Activated naive CD8-positive, alpha-beta T cell treated with anti-CD3 and anti-CD28 coated beads, Interleukin-2, amount 10 ng/mL, durations not matched to agents 7 days and 5 days (primary cell): Measurements from ENCODE around the gene LRP1. TPM values are rescaled to one million over a fixed set of nuclear protein-coding genes. Genes with fewer than 3 reads are reported as not detected.

ENCODE experiments used
- ATAC-seq: fragments of 150-1000 bp; cut with Tn5 transposase; one replicate; pipeline ENCODE4 v1.10.0; 2021; ENCODE audit warnings: low read depth, moderate library complexity
- POLR2A ChIA-PET: fragments of 350-600 bp; sonication (Branson Sonifier 250); formaldehyde crosslinking; loops from one replicate; lab custom pipeline; 2021; ENCODE audit warnings: antibody characterized with exemption; lab: Charles Lee
- DNase-seq: peaks from one replicate; pipeline ENCODE4 v3.0.0; 2021
- H3K27ac Mint-ChIP-seq: one replicate; pipeline ENCODE4 v1.8.0; 2022; ENCODE audit warnings: mild to moderate bottlenecking, mixed read lengths
- H3K27me3 Mint-ChIP-seq: one replicate; pipeline ENCODE4 v1.8.0; 2022; ENCODE audit warnings: mild to moderate bottlenecking, moderate library complexity, mixed read lengths
- H3K36me3 Mint-ChIP-seq: one replicate; pipeline ENCODE4 v1.8.0; 2021; ENCODE audit warnings: mild to moderate bottlenecking, mixed read lengths
- H3K4me1 Mint-ChIP-seq: one replicate; pipeline ENCODE4 v1.8.0; 2021; ENCODE audit warnings: mixed read lengths
- H3K4me3 Mint-ChIP-seq: one replicate; pipeline ENCODE4 v1.8.0; 2022; ENCODE audit warnings: mild to moderate bottlenecking, moderate library complexity, mixed read lengths
- H3K9me3 Mint-ChIP-seq: one replicate; pipeline ENCODE4 v1.8.0; 2021; ENCODE audit warnings: mixed read lengths
- total RNA-seq, 2 experiments: library from RNA; stranded (reverse); gene quantifications; one replicate each; pipeline ENCODE4 v1.2.3, GENCODE V29; 2021

Gene LRP1
- total RNA-seq, 2 experiments from 2014 or later, result 4.9 to 6.1 TPM

DNA sequence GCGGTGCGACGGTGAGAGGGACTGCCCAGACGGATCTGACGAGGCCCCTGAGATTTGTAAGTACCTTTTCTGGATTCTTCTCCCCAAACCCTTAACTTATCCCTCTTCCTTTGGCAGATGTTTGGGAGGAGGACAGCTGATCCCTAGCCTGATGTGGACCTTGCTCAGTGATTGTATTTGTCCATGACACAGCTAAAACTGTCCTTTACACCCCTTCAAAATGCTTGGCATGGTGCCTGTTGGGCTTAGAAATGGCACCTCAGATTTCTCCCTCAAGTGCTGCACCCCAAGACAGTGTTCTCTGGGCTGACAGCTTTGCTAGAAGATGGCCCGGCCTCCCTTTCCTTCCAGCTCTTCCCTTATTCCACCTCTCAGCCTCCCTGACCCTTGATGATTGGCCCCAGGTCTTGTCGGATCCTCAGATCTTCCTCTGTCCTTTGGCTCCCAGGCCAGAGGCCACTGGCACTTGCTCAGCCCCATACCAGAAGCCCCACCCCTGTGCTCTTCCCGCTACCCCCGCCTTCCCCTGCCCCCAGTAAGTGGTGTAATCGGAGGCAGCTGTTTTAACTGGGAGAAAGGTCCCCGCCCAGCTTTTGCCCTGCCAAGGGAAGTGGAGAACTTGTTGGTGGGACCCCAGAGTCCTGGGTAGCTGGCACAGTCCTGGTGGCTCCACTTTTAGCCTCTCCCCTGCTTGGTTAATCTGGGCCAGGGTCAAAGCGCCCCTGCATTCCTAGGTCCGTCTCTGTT lies 10.4 kb downstream of the LRP1 start:
- POLR2A ChIA-PET, result no interaction called here
- Mint-ChIP-seq H3K27ac (no peak overlapping the region), H3K27me3 (peaks cover 3% of the 10 kb centered on the region), H3K4me3 (no peak overlapping the region), H3K36me3 (no peaks in the 10 kb centered on the region), H3K4me1 (peaks cover 16% of the 10 kb centered on the region), H3K9me3 (no peaks in the 10 kb centered on the region)
- ATAC-seq (no peak), DNase-seq (no peak)

- peaks cover 18% of the 10 kb centered on the region for H3K4me1 Mint-ChIP-seq
- H3K27ac Mint-ChIP-seq, result no peak overlapping the region
- DNase-seq (no peak), ATAC-seq (no peak)
- POLR2A ChIA-PET, result no interaction called here
- no peaks in the 10 kb centered on the region for H3K36me3 Mint-ChIP-seq
- H3K27me3 Mint-ChIP-seq, result peaks cover 1% of the 10 kb centered on the region
- H3K9me3 Mint-ChIP-seq, result no peaks in the 10 kb centered on the region
- no peak overlapping the region for H3K4me3 Mint-ChIP-seq
Measured at GRCh38 chr12:57139796-57140649, 11.7 kb downstream of the LRP1 start.

GRCh38 chr12:57141249-57141648 lies 13.0 kb downstream of the LRP1 start:
- POLR2A ChIA-PET, result interaction anchor here (1.0 kb wide), 1 partner anchor 30 kb away, joined by 3 read pairs; the partner anchor contains the start of gene STAT6
- ATAC-seq, result no peak
- Mint-ChIP-seq H3K27ac (no peak overlapping the region), H3K27me3 (peaks cover 5% of the 10 kb centered on the region), H3K9me3 (no peaks in the 10 kb centered on the region), H3K4me1 (peaks cover 18% of the 10 kb centered on the region), H3K36me3 (no peaks in the 10 kb centered on the region), H3K4me3 (no peak overlapping the region)
- no peak for DNase-seq

GRCh38 chr12:57142121-57142520 lies 13.8 kb downstream of the LRP1 start:
- ATAC-seq, result no peak
- no peak for DNase-seq
- H3K27me3 Mint-ChIP-seq, result peaks cover 5% of the 10 kb centered on the region
- H3K9me3 Mint-ChIP-seq, result no peaks in the 10 kb centered on the region
- no peaks in the 10 kb centered on the region for H3K36me3 Mint-ChIP-seq
- peaks cover 18% of the 10 kb centered on the region for H3K4me1 Mint-ChIP-seq
- no peak overlapping the region for H3K27ac Mint-ChIP-seq
- POLR2A ChIA-PET, result interaction anchor here (0.6 to 1.0 kb wide), 2 partner anchors 30 to 124 kb away, joined by 3 to 6 read pairs; partner anchors contain the start of gene STAT6
- H3K4me3 Mint-ChIP-seq, result no peak overlapping the region

DNA sequence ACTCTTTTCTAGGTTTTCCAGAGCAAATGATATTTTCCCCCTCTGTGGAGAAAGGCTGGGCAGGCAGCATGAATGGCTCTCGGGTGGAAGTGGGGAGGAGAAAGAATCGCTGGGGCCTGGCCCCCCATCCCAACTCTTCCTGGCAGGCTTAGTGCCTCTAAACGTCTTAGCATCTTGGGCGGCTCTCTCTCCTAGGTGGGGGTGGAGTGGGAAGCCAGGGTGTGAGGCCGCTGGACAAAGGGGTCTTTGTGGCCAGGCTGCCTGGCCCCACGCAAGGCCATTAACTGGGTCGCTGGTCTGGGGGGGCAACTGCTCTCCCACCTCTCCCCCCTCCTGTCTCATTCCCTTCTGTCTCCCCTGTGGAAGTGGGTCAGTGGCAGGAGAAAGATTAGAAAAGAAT lies 14.4 kb downstream of the LRP1 start:
- POLR2A ChIA-PET, result no interaction called here
- Mint-ChIP-seq H3K4me3 (no peak overlapping the region), H3K36me3 (no peaks in the 10 kb centered on the region), H3K27ac (no peak overlapping the region), H3K9me3 (no peaks in the 10 kb centered on the region), H3K4me1 (peaks cover 18% of the 10 kb centered on the region), H3K27me3 (peaks cover 5% of the 10 kb centered on the region)
- no peak for DNase-seq
- ATAC-seq, result no peak

GRCh38 chr12:57143454-57143853 lies 15.2 kb downstream of the LRP1 start:
- Mint-ChIP-seq H3K9me3 (no peaks in the 10 kb centered on the region), H3K4me1 (peaks cover 18% of the 10 kb centered on the region), H3K4me3 (no peak overlapping the region), H3K36me3 (no peaks in the 10 kb centered on the region), H3K27me3 (peaks cover 5% of the 10 kb centered on the region), H3K27ac (no peak overlapping the region)
- POLR2A ChIA-PET, result interaction anchor here (1.0 kb wide), 1 partner anchor 40 kb away, joined by 3 read pairs; no protein-coding TSS in a partner anchor
- peak; percentile 43 for DNase-seq
- ATAC-seq, result peak; percentile 97

- H3K36me3 Mint-ChIP-seq, result no peaks in the 10 kb centered on the region
- peaks cover 18% of the 10 kb centered on the region for H3K4me1 Mint-ChIP-seq
- H3K4me3 Mint-ChIP-seq, result no peak overlapping the region
- no peaks in the 10 kb centered on the region for H3K9me3 Mint-ChIP-seq
- peaks cover 4% of the 10 kb centered on the region for H3K27me3 Mint-ChIP-seq
- ATAC-seq (no peak), DNase-seq (no peak)
- peak overlapping the region; percentile 37 for H3K27ac Mint-ChIP-seq
- POLR2A ChIA-PET, result no interaction called here
Measured at GRCh38 chr12:57145460-57146059, 17.3 kb downstream of the LRP1 start.

- H3K4me1 Mint-ChIP-seq, result peaks cover 18% of the 10 kb centered on the region
- no peak for ATAC-seq
- no peak for DNase-seq
- H3K36me3 Mint-ChIP-seq, result no peaks in the 10 kb centered on the region
- POLR2A ChIA-PET, result no interaction called here
- H3K9me3 Mint-ChIP-seq, result no peaks in the 10 kb centered on the region
- peaks cover 4% of the 10 kb centered on the region for H3K27me3 Mint-ChIP-seq
- no peak overlapping the region for H3K27ac Mint-ChIP-seq
- no peak overlapping the region for H3K4me3 Mint-ChIP-seq
Measured at GRCh38 chr12:57146092-57146491, 17.8 kb downstream of the LRP1 start.

DNA sequence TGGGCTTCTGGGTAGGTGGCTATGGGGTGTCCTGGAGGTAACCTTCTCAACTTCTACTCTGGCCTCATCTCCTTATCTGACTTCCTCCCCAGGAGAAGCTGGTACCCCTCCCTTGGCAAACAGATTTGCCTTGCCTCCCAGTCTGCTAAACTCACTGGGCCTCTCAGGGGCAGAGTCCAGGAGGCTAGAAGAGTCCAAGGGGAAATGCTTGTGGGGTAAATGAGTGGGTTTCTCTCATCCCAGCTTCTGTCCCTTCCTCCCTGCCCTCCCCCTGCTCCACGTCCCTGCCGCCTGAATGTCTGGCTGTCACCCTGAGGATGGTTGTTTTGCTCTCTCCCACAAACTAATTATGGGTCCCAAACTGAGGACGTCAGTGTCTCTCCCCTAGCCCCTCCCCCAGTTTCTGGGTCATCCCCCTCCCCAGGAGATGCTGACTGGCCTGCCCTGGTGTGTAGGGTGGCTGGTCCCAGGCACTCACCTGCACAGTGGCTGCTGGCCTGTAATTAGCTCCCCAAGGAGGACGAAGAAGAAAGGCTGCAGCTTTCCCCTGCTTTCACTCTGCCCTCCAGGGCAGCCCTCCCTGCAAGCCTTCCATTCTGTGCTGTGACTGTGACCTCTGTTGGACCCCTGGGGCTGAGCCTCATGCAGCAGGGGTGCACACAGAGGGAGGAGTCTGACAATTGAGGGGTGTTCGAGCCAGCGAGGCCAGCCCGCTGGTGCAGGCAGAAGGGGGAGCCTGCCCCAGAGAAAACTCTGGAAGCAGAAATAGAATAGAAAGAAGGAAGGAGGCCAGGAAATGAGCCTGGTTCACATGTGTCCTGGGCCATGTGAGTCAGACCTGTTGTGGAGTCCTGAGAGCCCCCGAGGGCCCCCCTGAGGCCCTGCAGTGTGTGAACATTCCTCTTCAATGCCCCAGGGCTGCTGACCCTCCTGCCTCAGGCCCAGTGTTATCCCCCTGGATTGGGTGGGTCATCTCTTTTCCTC lies 19.0 kb downstream of the LRP1 start, which contains the start of gene LRP1-AS:
LRP1-AS (minus strand) TSS at position 659 of the 984 bp plus-strand sequence.
- DNase-seq (no peak), ATAC-seq (no peak)
- Mint-ChIP-seq H3K27me3 (peaks cover 4% of the 10 kb centered on the region), H3K4me1 (peaks cover 15% of the 10 kb centered on the region), H3K36me3 (no peaks in the 10 kb centered on the region), H3K27ac (no peak within 1 kb of the TSS), H3K9me3 (no peaks in the 10 kb centered on the region), H3K4me3 (no peak within 1 kb of the TSS)
- POLR2A ChIA-PET, result no interaction called here

GRCh38 chr12:57148469-57149244 lies 20.4 kb downstream of the LRP1 start:
- no peaks in the 10 kb centered on the region for H3K36me3 Mint-ChIP-seq
- POLR2A ChIA-PET, result interaction anchor here (0.7 kb wide), 1 partner anchor 79 kb away, joined by 6 read pairs; no protein-coding TSS in a partner anchor
- H3K4me1 Mint-ChIP-seq, result peaks cover 2% of the 10 kb centered on the region
- H3K27ac Mint-ChIP-seq, result no peak overlapping the region
- H3K27me3 Mint-ChIP-seq, result peaks cover 4% of the 10 kb centered on the region
- H3K9me3 Mint-ChIP-seq, result no peaks in the 10 kb centered on the region
- H3K4me3 Mint-ChIP-seq, result no peak overlapping the region
- DNase-seq (no peak), ATAC-seq (no peak)

GRCh38 chr12:57149245-57149900 lies 21.1 kb downstream of the LRP1 start:
- no peak for ATAC-seq
- Mint-ChIP-seq H3K9me3 (no peaks in the 10 kb centered on the region), H3K4me1 (no peaks in the 10 kb centered on the region), H3K36me3 (no peaks in the 10 kb centered on the region), H3K27me3 (peaks cover 4% of the 10 kb centered on the region), H3K4me3 (no peak overlapping the region), H3K27ac (no peak overlapping the region)
- POLR2A ChIA-PET, result no interaction called here
- DNase-seq, result no peak
